Immature natural killer cell (primary cell): ENCODE measurements around the gene APBA2. TPM values are rescaled to one million over a fixed set of nuclear protein-coding genes. Genes with fewer than 3 reads are reported as not detected.
A peak's percentile ranks its signal among the peaks of the same experiment; 100 is the strongest.

ENCODE experiments used
- DNase-seq, 3 donors: peaks; one replicate each; pipeline ENCODE4 v3.0.0; 2022; ENCODE audit warnings: mixed read lengths in 1 of 3
- H3K27ac Mint-ChIP-seq, 6 donors: one replicate each; pipeline ENCODE4 v1.8.0; 2020; ENCODE audit warnings: mixed read lengths in 6 of 6, mild to moderate bottlenecking in 5 of 6, inconsistent platforms in 4 of 6, moderate library complexity in 3 of 6
- H3K27me3 Mint-ChIP-seq, 3 donors: one replicate each; pipeline ENCODE4 v1.8.0; 2020 to 2021; ENCODE audit warnings: low read depth in 3 of 3, mild to moderate bottlenecking in 3 of 3, mixed read lengths in 3 of 3, moderate library complexity in 3 of 3, inconsistent platforms in 1 of 3
- H3K36me3 Mint-ChIP-seq, 3 donors: one replicate each; pipeline ENCODE4 v1.8.0; 2020; ENCODE audit warnings: mixed read lengths in 3 of 3, inconsistent platforms in 2 of 3, mild to moderate bottlenecking in 2 of 3
- H3K4me1 Mint-ChIP-seq, 2 donors: one replicate each; pipeline ENCODE4 v1.8.0; 2020; ENCODE audit warnings: inconsistent platforms in 2 of 2, mild to moderate bottlenecking in 2 of 2, mixed read lengths in 2 of 2, moderate library complexity in 1 of 2
- H3K4me3 Mint-ChIP-seq, 5 donors: one replicate each; pipeline ENCODE4 v1.8.0; 2020; ENCODE audit warnings: mild to moderate bottlenecking in 5 of 5, mixed read lengths in 5 of 5, inconsistent platforms in 3 of 5, moderate library complexity in 3 of 5
- H3K9me3 Mint-ChIP-seq, 6 donors: one replicate each; pipeline ENCODE4 v1.8.0; 2020; ENCODE audit warnings: mild to moderate bottlenecking in 6 of 6, mixed read lengths in 6 of 6, inconsistent platforms in 4 of 6, moderate library complexity in 3 of 6
- polyA plus RNA-seq, 3 donors: library from polyadenylated mRNA; unstranded; fragments of 300-500 nt; fragmentation: Illumina TruSeq; gene quantifications; one replicate each; pipeline ENCODE4 v1.2.3, GENCODE V29; 2021

APBA2 gene
- polyA plus RNA-seq, 3 donors from 2014 or later, result 24.4 to 68.7 (median 25.4) TPM

DNA sequence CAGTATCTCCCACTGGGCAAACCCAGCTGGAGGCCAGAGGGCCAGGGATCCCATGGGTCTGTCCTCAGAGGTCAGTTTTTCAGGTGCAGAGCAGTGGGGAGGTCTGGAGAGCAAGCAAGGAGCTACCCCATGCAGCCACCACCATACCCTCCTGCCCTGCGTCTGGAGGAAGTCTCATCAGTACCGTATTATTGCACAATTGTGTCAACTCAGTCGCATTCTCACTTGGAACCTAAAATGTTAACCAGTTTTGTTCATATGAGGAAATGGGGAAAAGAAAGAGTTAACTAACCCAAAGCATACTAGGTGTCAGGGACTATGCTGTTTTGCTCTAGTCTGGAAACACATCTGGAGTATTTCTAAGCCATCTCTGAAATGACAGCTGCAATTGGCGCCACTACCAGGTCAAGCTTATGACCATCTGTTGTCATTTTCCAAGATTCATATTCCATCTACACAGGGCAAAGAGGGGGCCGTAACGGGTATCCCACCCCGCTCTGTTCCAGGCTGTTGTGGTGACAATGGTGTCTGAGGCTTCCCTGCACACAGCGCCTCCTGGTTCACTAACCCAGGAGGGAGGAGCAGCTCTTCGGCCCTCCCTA, 16.9 kb upstream of the APBA2 start:
- Mint-ChIP-seq H3K9me3 (no peaks in the 10 kb centered on the region), H3K27me3 (peaks cover 0 to 2% (median 0%) of the 10 kb centered on the region in 3 donors), H3K4me1 (no peaks in the 10 kb centered on the region), H3K36me3 (no peaks in the 10 kb centered on the region), H3K27ac (no peak overlapping the region), H3K4me3 (no peak overlapping the region)
- DNase-seq, result no peak

DNA sequence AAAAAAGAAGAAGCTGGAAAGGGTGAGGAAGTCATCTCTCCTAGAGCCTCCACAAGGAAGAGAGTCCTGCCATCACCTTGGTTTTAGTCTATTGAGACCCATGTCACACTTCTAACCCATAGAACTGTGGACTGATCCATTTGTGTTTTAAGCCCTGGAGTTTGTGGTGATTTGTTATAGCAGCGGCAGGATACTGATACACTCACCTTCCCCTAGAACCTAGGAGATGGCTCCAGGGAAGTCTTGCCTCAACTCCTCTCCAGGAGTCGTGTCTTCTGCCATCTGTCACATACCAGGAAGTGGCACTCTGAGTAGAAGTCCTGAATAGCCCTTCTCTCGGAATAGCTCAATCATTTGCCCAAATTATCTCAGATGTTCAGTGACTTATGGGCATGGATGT, 14.6 kb upstream of the APBA2 start:
- no peak for DNase-seq
- H3K4me3 Mint-ChIP-seq, result no peak overlapping the region

DNA sequence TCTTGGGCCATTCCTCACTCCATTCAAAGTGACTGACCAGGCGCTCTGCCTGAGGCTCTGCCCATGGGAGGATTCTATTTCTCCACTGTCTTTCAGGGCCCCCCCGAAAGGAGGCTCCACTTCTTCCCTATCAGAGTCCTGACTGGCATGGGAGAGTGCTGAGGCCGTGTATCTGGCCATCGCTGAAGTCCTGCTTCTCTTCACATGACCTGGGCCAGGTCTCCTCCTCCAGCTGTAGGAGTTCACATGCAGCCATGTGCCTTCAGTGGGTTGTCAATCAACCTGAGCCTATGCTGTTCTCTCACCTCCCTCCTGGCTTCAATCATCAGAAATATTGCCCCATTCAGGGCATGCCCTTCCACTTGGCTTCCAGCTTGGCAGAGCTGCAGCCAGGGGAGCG, 12.8 kb upstream of the APBA2 start:
- peaks cover 0 to 1% of the 10 kb centered on the region in 2 donors for H3K4me1 Mint-ChIP-seq
- no peak overlapping the region for H3K4me3 Mint-ChIP-seq
- DNase-seq, result no peak
- H3K27ac Mint-ChIP-seq, result peak overlapping the region in 1 of 6 donors; percentile 58
- H3K36me3 Mint-ChIP-seq, result no peaks in the 10 kb centered on the region
- no peaks in the 10 kb centered on the region for H3K9me3 Mint-ChIP-seq
- H3K27me3 Mint-ChIP-seq, result peaks cover 2% of the 10 kb centered on the region in 3 donors

More for the DNA sequence above, 14.6 kb upstream of the APBA2 start:
- Mint-ChIP-seq H3K4me1 (peaks cover 0 to 1% of the 10 kb centered on the region in 2 donors), H3K9me3 (no peaks in the 10 kb centered on the region), H3K27ac (no peak overlapping the region), H3K36me3 (no peaks in the 10 kb centered on the region), H3K27me3 (peaks cover 2% of the 10 kb centered on the region in 3 donors)

DNA sequence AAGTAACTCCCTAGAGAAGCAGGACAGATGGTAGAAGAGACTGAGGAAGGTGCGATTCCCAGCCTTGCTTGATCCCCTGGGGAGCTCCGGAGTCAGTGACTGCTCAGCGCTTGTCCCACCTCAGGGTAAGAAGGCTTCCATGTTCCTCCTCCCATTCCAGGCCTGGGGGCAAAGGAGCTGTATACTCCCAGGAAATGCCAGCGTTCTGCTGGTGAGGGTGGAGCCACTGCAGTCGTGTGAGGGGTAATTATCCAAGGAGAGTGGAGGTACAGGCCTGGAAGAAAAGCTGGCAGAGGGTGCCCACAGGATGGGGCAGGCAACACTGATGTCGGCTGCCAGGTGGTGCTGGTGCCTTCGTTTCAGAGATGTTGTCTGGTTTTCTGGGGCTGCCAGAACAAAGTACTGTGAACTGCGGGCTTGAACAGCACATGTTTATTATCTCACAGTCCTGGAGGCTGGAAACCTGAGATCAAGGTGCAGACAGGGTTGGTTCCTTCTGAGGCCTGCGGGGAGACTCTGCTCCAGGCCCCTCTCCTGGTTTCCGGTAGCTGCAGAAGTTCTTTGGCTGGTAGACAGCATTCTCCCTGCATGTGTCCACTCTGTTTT, 12.1 kb upstream of the APBA2 start:
- Mint-ChIP-seq H3K9me3 (no peaks in the 10 kb centered on the region), H3K4me1 (peaks cover 0 to 1% of the 10 kb centered on the region in 2 donors), H3K36me3 (no peaks in the 10 kb centered on the region), H3K27ac (no peak overlapping the region), H3K27me3 (peaks cover 2% of the 10 kb centered on the region in 3 donors), H3K4me3 (no peak overlapping the region)
- DNase-seq, result peak in 1 of 3 donors; percentile 37

DNA sequence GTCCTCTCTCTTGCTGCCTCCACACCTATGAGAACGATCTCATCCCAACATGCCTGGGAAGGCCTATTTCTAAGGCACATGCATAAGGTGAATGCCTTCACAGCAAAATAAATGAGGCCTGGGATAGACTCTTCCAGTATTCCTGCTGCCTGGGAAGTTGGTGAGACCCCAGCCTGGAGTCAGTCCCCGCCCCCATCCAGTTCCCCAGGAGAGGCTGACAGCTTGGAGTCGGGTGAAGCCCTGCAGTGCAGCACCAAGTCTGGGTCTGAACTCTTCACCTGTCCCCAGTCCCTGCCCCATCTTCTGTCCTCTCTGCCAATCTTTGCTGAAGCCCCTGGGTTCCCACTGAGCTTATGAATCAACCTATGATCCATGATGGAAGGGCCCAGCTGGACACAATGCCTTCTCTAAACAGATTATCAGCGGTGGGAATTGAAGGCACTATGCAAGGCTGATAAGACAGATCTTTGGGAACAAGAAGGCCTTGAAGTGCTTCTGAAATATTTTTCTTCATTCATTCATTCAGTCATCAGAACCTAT, 10.2 kb upstream of the APBA2 start:
- no peak overlapping the region for H3K4me3 Mint-ChIP-seq
- peak overlapping the region in 1 of 6 donors; percentile 40 for H3K27ac Mint-ChIP-seq
- peaks cover 2 to 4% (median 2%) of the 10 kb centered on the region in 3 donors for H3K27me3 Mint-ChIP-seq
- H3K4me1 Mint-ChIP-seq, result peaks cover 0 to 1% of the 10 kb centered on the region in 2 donors
- H3K36me3 Mint-ChIP-seq, result no peaks in the 10 kb centered on the region
- no peak for DNase-seq
- no peaks in the 10 kb centered on the region for H3K9me3 Mint-ChIP-seq

DNA sequence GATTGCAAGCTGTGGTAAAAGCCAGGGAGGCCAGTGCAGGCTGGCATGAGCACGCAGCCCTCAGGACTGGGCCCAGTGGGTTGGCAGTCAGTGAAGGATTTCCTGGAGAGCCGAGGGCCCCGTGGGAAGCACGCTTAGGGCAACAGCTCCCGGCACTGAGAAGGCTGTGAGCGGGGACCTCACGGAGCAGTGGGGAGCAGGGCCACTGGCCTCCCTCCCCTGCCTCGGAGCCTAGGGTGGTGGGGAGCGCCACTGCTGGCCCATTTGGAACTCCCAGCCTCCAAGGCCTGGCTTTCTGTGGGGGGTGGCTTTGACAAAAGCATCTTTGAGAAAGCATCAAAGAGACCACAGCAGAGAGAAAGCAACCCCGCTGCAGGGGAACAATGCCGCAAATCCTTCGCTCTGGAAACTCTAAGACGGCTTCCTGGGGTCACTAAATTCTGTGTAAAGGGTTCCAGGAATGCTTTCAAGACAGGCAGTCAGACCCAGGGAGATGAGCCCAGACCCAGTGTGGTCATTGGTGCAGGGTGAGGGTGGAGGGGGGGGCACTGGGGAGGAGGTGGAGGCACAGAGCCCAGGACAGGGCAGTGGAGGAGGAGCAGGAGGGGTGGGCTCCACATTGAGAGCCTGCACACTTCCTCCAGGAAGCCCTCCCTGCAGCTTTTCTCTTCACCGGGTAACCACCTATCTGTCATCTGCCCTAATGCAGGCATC, 9.5 kb upstream of the APBA2 start:
- peaks cover 2 to 4% (median 2%) of the 10 kb centered on the region in 3 donors for H3K27me3 Mint-ChIP-seq
- H3K36me3 Mint-ChIP-seq, result no peaks in the 10 kb centered on the region
- DNase-seq, result no peak
- H3K4me1 Mint-ChIP-seq, result peaks cover 0 to 1% of the 10 kb centered on the region in 2 donors
- H3K27ac Mint-ChIP-seq, result peak overlapping the region in 1 of 6 donors; percentile 40
- no peaks in the 10 kb centered on the region for H3K9me3 Mint-ChIP-seq
- H3K4me3 Mint-ChIP-seq, result no peak overlapping the region

DNA sequence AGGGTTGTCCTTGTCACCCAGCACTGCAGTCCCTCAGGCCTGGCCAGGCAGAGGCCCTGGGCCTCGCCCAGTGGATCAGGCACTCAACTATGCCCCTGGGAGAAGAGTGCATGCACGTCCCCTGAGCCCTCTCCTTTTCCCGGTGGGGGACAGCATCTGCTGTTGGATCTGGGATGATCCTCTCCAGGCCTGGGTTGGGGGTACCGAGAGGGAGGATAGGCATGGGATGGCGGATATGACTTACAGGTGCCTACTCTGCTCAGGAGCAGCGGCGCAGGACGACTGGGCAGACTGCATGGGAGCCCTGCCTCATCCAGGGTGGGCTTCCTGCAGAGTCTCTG, 9.0 kb upstream of the APBA2 start:
- Mint-ChIP-seq H3K27me3 (peaks cover 2 to 4% (median 2%) of the 10 kb centered on the region in 3 donors), H3K27ac (no peak overlapping the region), H3K4me3 (no peak overlapping the region), H3K9me3 (no peaks in the 10 kb centered on the region), H3K4me1 (peaks cover 0 to 1% of the 10 kb centered on the region in 2 donors), H3K36me3 (no peaks in the 10 kb centered on the region)
- DNase-seq, result no peak

DNA sequence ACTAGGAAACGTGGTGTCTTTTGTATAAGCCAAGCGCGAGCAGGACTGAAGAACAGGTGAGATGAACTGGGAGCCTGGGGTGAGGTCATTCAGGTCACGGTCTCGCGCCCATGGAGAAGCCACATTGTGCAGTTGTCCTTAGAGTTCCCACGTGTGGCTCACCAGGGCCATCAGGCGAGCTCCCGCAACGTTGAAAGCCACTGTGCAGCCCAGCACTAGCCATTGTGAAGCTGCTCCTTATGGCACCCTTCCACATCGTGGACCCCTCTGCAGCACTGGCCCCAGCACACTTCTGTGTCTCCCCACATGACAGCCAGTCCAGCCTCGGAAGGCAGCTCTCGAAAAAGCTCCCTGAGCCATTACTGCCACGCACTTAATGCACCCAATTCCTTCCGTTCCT, 7.6 kb upstream of the APBA2 start:
- Mint-ChIP-seq H3K4me1 (peaks cover 0 to 1% of the 10 kb centered on the region in 2 donors), H3K9me3 (no peaks in the 10 kb centered on the region), H3K36me3 (no peaks in the 10 kb centered on the region), H3K27ac (no peak overlapping the region), H3K27me3 (peaks cover 2 to 4% (median 2%) of the 10 kb centered on the region in 3 donors), H3K4me3 (no peak overlapping the region)
- DNase-seq, result no peak

DNA sequence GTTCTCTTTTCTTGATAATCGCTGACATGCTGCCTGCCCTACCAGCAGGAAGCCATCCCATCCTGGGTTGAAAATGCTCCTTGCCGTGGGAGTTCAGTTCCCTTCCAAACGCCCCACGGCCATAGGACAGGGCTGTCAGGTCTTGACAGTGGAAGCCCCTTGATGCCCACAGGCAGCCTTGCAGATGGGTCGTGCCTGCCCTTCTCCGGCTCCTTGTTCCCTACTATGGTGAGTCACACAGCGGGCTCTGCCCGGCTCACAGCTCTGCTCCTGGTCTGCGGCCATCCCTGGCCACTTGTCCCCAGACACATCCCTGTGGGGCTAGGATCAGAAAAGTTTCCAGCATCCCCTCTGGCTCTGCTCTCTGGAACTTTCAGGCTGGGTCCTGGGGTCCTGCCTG, 6.2 kb upstream of the APBA2 start:
- Mint-ChIP-seq H3K27me3 (peaks cover 2 to 4% (median 2%) of the 10 kb centered on the region in 3 donors), H3K27ac (no peak overlapping the region), H3K4me1 (no peaks in the 10 kb centered on the region), H3K36me3 (no peaks in the 10 kb centered on the region), H3K4me3 (no peak overlapping the region), H3K9me3 (no peaks in the 10 kb centered on the region)
- no peak for DNase-seq

DNA sequence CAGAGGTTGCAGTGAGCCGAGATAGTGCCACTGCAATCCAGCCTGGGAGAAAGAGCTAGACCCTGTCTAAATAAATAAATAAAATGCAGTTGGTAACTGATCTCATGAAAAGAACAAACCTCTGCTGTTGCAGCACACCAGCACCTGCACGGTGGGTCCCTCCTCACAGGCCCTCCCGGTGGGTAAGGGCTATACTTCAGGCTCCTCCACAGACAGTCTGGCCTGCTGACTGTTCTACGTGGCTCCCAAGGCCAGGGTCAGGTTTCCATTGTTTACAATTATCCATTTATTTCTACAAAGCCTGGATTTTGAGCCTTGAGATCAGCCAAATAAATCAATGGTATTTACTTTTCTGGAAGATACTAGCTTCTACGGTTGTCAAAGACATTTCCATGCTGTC, 5.1 kb upstream of the APBA2 start:
- no peak for DNase-seq
- H3K4me1 Mint-ChIP-seq, result peaks cover 0 to 1% of the 10 kb centered on the region in 2 donors
- H3K27me3 Mint-ChIP-seq, result peaks cover 0 to 4% (median 0%) of the 10 kb centered on the region in 3 donors
- H3K9me3 Mint-ChIP-seq, result no peaks in the 10 kb centered on the region
- H3K4me3 Mint-ChIP-seq, result no peak overlapping the region
- H3K27ac Mint-ChIP-seq, result no peak overlapping the region
- H3K36me3 Mint-ChIP-seq, result no peaks in the 10 kb centered on the region

DNA sequence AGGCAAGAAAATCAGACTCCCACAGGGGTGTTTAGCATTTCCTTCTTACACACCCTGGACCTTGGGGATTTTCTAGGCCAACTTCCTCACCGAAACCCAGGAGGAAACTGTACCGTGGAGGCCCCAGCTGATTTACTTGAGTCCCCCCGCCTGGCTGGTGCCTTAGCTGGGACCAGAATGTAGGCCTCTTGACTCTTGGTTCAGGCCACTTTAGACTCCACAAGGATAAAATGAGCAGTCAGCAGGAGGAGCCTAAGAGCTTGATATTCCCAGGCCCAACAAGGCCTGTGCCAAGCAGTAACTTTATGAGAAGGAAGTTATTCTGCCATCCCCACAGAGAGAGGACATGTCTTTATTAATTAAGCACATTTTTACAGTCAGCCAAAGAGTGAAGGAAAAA, 4.6 kb upstream of the APBA2 start:
- Mint-ChIP-seq H3K36me3 (no peaks in the 10 kb centered on the region), H3K4me3 (no peak overlapping the region), H3K27ac (peak overlapping the region in 1 of 6 donors; percentile 28), H3K27me3 (peaks cover 0 to 4% (median 0%) of the 10 kb centered on the region in 3 donors), H3K9me3 (no peaks in the 10 kb centered on the region), H3K4me1 (peaks cover 0 to 1% of the 10 kb centered on the region in 2 donors)
- DNase-seq, result no peak

DNA sequence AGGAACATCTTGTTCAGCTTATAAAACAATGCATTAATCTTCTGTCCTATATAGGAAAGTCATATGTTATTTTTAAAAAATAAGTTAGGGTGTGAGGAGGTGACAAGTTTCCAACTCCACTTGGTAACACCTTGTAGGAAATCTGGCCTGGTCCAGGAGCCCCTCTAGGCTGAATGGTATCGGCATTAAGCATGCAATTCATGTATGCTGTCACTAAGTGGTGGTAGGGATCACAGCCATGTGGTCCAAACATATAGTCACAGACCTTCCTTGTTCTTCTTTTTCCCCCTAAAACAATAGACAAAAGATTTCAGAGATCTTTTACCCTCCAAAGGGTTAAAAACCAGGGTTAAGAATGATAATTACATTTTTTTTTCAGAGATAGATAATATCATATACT, 4.2 kb upstream of the APBA2 start:
- Mint-ChIP-seq H3K4me1 (peaks cover 0 to 1% of the 10 kb centered on the region in 2 donors), H3K9me3 (no peaks in the 10 kb centered on the region), H3K27me3 (peaks cover 0 to 4% (median 0%) of the 10 kb centered on the region in 3 donors), H3K27ac (no peak overlapping the region), H3K36me3 (no peaks in the 10 kb centered on the region), H3K4me3 (no peak overlapping the region)
- DNase-seq, result no peak

DNA sequence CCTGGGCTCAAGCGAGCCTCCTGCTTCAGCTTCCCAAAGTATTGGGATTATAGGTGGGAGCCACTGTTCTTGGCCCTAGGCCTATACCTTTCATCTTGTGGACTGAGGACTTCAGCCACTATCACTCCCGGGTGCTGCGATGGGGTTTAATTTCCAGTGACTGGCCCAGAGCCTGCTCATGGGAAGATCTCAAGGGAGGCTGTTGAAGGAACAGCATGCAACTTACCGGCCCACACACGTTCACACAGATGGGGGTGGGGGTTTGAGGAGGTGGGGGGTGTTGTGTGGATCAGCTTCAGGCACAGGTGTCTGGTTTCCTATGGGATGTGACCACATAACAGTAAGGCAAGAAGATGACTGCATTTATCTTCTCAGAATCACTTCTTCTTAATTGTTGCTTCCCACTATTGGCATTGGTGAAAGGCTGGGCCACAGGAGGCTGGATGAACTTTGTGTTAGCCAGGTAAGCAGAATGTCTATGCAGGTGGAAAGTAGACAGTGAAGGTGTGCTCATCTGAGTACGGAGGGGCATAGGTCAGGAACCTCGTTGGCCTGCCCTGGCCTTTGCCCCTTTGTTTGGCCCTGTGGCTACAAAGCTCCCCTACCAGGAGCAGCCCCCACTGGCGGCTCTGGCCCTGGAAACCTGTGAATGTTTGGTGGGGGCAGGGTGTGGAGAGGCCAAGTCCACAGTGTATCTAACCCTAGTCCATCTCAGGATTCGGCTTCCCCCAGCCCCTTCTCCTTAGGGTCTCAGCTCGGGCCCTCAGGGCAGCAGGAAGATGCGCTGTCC, 1.4 kb upstream of the APBA2 start:
- H3K4me3 Mint-ChIP-seq, result peak overlapping the region; percentile 38 to 76 (median 66)
- no peaks in the 10 kb centered on the region for H3K36me3 Mint-ChIP-seq
- no peak for DNase-seq
- H3K27ac Mint-ChIP-seq, result peak overlapping the region in 2 of 6 donors; percentile 4 to 74
- H3K9me3 Mint-ChIP-seq, result no peaks in the 10 kb centered on the region
- peaks cover 23 to 26% of the 10 kb centered on the region in 2 donors for H3K4me1 Mint-ChIP-seq
- H3K27me3 Mint-ChIP-seq, result peaks cover 0 to 4% (median 0%) of the 10 kb centered on the region in 3 donors
